Islet precursor cell (in vitro differentiated cells): Measurements from ENCODE around the gene NUAK2.

Experiments used
- DNase-seq: peaks from one replicate; pipeline ENCODE4 v3.0.0-alpha.2; 2018

NUAK2 gene

GRCh38 chr1:205345761-205346160 lies 24.2 kb upstream of the NUAK2 start:
- no peak for DNase-seq

- peak; percentile 79 for DNase-seq
These were observed 22.8 kb upstream of the NUAK2 start for GRCh38 chr1:205344066-205344928.

- peak; percentile 82 for DNase-seq
These were observed 22.0 kb upstream of the NUAK2 start for GRCh38 chr1:205343431-205344065.

- DNase-seq: no peak
These were observed 21.4 kb upstream of the NUAK2 start for GRCh38 chr1:205342986-205343385.

- DNase-seq: no peak
These were observed 19.1 kb upstream of the NUAK2 start for GRCh38 chr1:205340676-205341075.

- DNase-seq: no peak
These were observed 18.2 kb upstream of the NUAK2 start for GRCh38 chr1:205339717-205340116.

- no peak for DNase-seq
These were observed 17.7 kb upstream of the NUAK2 start for GRCh38 chr1:205339197-205339702.

GRCh38 chr1:205338011-205338410 lies 16.5 kb upstream of the NUAK2 start:
- no peak for DNase-seq

- no peak for DNase-seq
These were observed 15.9 kb upstream of the NUAK2 start for GRCh38 chr1:205337481-205337880.

- DNase-seq: peak; percentile 93
These were observed 14.1 kb upstream of the NUAK2 start for GRCh38 chr1:205335692-205336091.

GRCh38 chr1:205332015-205332791 lies 10.7 kb upstream of the NUAK2 start:
- no peak for DNase-seq

GRCh38 chr1:205330150-205330549 lies 8.6 kb upstream of the NUAK2 start:
- no peak for DNase-seq

- DNase-seq: no peak
These were observed 8.2 kb upstream of the NUAK2 start for GRCh38 chr1:205329719-205330118.

GRCh38 chr1:205328476-205328875 lies 6.9 kb upstream of the NUAK2 start:
- DNase-seq: no peak

- no peak for DNase-seq
These were observed 5.4 kb upstream of the NUAK2 start for GRCh38 chr1:205326812-205327466.

GRCh38 chr1:205325334-205325884 lies 3.9 kb upstream of the NUAK2 start:
- DNase-seq: peak; percentile 94

GRCh38 chr1:205324781-205325180 lies 3.2 kb upstream of the NUAK2 start:
- peak; percentile 92 for DNase-seq

- DNase-seq: no peak
These were observed 2.2 kb upstream of the NUAK2 start for GRCh38 chr1:205323794-205324193.

GRCh38 chr1:205321959-205322283 lies 376 bp upstream of the NUAK2 start:
- no peak for DNase-seq

- DNase-seq: no peak
These were observed 2.2 kb downstream of the NUAK2 start for GRCh38 chr1:205319081-205320018.

- no peak for DNase-seq
These were observed 3.1 kb downstream of the NUAK2 start for GRCh38 chr1:205318231-205318991.
